Tibial nerve (tissue), 4 donors: ENCODE measurements around the gene PDE6G. TPM values are rescaled to one million over a fixed set of nuclear protein-coding genes. Genes with fewer than 3 reads are reported as not detected.

Experiments used
- DNase-seq, 2 donors: peaks; one replicate each; pipeline ENCODE4 v3.0.0-alpha.2; 2019; ENCODE audit warnings: low spot score in 2 of 2
- H3K27ac ChIP-seq, 4 donors: fragments of 200-600 bp; sonication (generic) in 3 of 4; one replicate each; pipeline ENCODE4 v1.5.1; 2017 to 2019; ENCODE audit warnings: mild to moderate bottlenecking in 1 of 4
- H3K27me3 ChIP-seq, 2 donors: fragments of 200-600 bp; sonication (generic) in 1 of 2; one replicate each; pipeline versions ENCODE4 v1.5.1 to v1.6.0; 2017 to 2019
- H3K36me3 ChIP-seq, 3 donors: fragments of 200-600 bp; sonication (generic); one replicate each; pipeline ENCODE4 v1.5.1; 2018 to 2019
- H3K4me1 ChIP-seq, 4 donors: fragments of 200-600 bp; sonication (generic) in 3 of 4; one replicate each; pipeline ENCODE4 v1.5.1; 2017 to 2019
- H3K4me3 ChIP-seq, 4 donors: fragments of 200-600 bp; sonication (generic) in 3 of 4; one replicate each; pipeline ENCODE4 v1.5.1; 2017 to 2019; ENCODE audit warnings: mild to moderate bottlenecking in 1 of 4, moderate library complexity in 1 of 4
- H3K9me3 ChIP-seq, 4 donors: fragments of 200-600 bp; sonication (generic) in 3 of 4; one replicate each; pipeline ENCODE4 v1.5.1; 2017 to 2019
- EP300 ChIP-seq, 2 donors: sonication (generic); formaldehyde crosslinking; IDR thresholded peaks; one replicate each; pipeline ENCODE4 v1.6.1; 2017; ENCODE audit warnings: antibody characterized with exemption in 2 of 2, mild to moderate bottlenecking in 1 of 2
- POLR2A ChIP-seq, 2 donors: fragments of 450-650 bp; IDR thresholded peaks; one replicate each; pipeline ENCODE4 v1.6.1; 2017; ENCODE audit warnings: antibody characterized with exemption in 2 of 2, mild to moderate bottlenecking in 2 of 2, moderate library complexity in 2 of 2
- WGBS, 2 donors: methylation state at CpG; one replicate each; pipeline ENCODE4 v1.1.5; 2018; 5-methylcytosine and 5-hydroxymethylcytosine counted together
- total RNA-seq, 4 donors: library from RNA; depleted of rRNA; stranded (reverse); fragments of >200 nt; gene quantifications; one replicate each; pipeline ENCODE4 v1.1.0, GENCODE V29; 2016
- TF ChIP-seq, protein P1 (sequence below), 5 experiments: fragments of 200-600 bp in 3 of 5; fragments of 450-650 bp in 2 of 5; sonication (generic) in 3 of 5; IDR thresholded peaks; one replicate each; pipeline ENCODE4 v1.5.1; 2016 to 2019; ENCODE audit warnings: antibody characterized with exemption in 5 of 5, mild to moderate bottlenecking in 3 of 5, moderate library complexity in 2 of 5

Gene PDE6G
- total RNA-seq, 4 donors from 2014 or later: not detected

DNA sequence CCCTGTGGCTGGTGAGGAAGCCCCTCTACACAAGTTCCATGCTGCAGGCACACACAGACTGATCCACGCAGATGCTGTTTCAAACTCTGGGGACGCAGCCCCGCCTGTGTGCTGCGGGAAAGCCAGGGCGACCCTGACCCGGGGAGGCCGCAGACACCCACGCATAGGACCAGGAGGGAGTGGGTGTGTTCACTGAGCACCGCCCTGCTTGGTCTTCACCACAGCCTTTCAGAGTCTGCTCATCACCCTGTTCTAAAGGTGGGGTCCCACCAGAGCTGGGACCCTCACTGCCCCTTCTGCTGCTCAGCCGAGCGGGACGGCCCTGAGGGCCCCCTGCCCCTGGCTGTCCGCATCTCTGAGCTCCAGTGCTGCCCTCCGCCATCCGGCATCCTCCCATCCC, 11.8 kb downstream of the PDE6G start:
- H3K4me3 ChIP-seq: no peak overlapping the region
- H3K27ac ChIP-seq: no peak overlapping the region
- 73 to 79% methylated on average over 13 to 15 of the region's 15 CpGs for WGBS, 2 donors
- H3K9me3 ChIP-seq: peaks cover 0 to 8% (median 0%) of the 10 kb centered on the region in 4 donors
- no peaks in the 10 kb centered on the region for H3K4me1 ChIP-seq
- no peak for DNase-seq
- peaks cover 0 to 17% (median 0%) of the 10 kb centered on the region in 3 donors for H3K36me3 ChIP-seq
- TF ChIP-seq, protein P1, sequence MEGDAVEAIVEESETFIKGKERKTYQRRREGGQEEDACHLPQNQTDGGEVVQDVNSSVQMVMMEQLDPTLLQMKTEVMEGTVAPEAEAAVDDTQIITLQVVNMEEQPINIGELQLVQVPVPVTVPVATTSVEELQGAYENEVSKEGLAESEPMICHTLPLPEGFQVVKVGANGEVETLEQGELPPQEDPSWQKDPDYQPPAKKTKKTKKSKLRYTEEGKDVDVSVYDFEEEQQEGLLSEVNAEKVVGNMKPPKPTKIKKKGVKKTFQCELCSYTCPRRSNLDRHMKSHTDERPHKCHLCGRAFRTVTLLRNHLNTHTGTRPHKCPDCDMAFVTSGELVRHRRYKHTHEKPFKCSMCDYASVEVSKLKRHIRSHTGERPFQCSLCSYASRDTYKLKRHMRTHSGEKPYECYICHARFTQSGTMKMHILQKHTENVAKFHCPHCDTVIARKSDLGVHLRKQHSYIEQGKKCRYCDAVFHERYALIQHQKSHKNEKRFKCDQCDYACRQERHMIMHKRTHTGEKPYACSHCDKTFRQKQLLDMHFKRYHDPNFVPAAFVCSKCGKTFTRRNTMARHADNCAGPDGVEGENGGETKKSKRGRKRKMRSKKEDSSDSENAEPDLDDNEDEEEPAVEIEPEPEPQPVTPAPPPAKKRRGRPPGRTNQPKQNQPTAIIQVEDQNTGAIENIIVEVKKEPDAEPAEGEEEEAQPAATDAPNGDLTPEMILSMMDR (IDR thresholded peaks at IDR 0.05): no peak
- TF ChIP-seq POLR2A (IDR thresholded peaks at IDR 0.05) (no peak), EP300 (IDR thresholded peaks at IDR 0.05) (no peak)
- peaks cover 0 to 26% of the 10 kb centered on the region in 2 donors for H3K27me3 ChIP-seq

- no peak for DNase-seq
- Histone ChIP-seq H3K36me3 (peaks cover 0 to 17% (median 0%) of the 10 kb centered on the region in 3 donors), H3K4me3 (no peak overlapping the region), H3K4me1 (peaks cover 0 to 7% (median 3%) of the 10 kb centered on the region in 4 donors), H3K27ac (no peak overlapping the region), H3K9me3 (no peaks in the 10 kb centered on the region), H3K27me3 (peaks cover 0 to 3% of the 10 kb centered on the region in 2 donors)
- TF ChIP-seq EP300 (IDR thresholded peaks at IDR 0.05) (no peak), POLR2A (IDR thresholded peaks at IDR 0.05) (no peak)
- TF ChIP-seq, protein P1 (IDR thresholded peaks at IDR 0.05): no peak
- WGBS, 2 donors: 86 to 91% methylated on average over 16 to 17 of the region's 17 CpGs
Measured at GRCh38 chr17:81641825-81642489, 14.4 kb downstream of the PDE6G start.

DNA sequence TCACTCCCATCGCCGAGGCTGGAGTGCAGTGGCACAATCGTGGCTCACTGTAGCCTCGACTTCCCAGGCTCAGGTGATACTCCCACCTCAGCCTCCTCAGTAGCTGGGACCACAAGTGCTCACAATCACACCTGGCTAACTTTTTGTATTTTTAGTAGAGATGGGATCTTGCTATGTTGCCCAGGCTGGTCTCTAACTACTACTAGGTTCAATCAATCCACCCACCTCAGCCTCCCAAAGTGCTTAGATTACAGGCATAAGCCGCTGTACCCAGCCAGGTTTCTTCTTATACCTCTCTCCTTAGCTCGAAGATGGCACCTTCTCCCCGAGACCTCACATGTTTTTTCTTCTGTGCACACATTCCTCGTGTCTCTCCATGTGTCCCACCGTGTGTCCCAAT, 16.3 kb downstream of the PDE6G start:
- WGBS, 2 donors: 89 to 94% methylated on average over 9 of the region's 9 CpGs
- H3K27ac ChIP-seq: no peak overlapping the region

GRCh38 chr17:81638683-81639082, 17.7 kb downstream of the PDE6G start:
- Histone ChIP-seq H3K36me3 (peaks cover 0 to 17% (median 0%) of the 10 kb centered on the region in 3 donors), H3K9me3 (no peaks in the 10 kb centered on the region), H3K27ac (no peak overlapping the region), H3K4me1 (peaks cover 0 to 33% (median 24%) of the 10 kb centered on the region in 4 donors), H3K27me3 (no peaks in the 10 kb centered on the region), H3K4me3 (no peak overlapping the region)
- no peak for DNase-seq
- 81 to 85% methylated on average over 4 of the region's 4 CpGs for WGBS, 2 donors
- TF ChIP-seq POLR2A (IDR thresholded peaks at IDR 0.05) (no peak), EP300 (IDR thresholded peaks at IDR 0.05) (no peak)
- TF ChIP-seq, protein P1 (IDR thresholded peaks at IDR 0.05): no peak

More for the DNA sequence above, 16.3 kb downstream of the PDE6G start:
- Histone ChIP-seq H3K9me3 (no peaks in the 10 kb centered on the region), H3K36me3 (peaks cover 0 to 17% (median 0%) of the 10 kb centered on the region in 3 donors), H3K4me3 (no peak overlapping the region), H3K4me1 (peaks cover 0 to 20% (median 14%) of the 10 kb centered on the region in 4 donors), H3K27me3 (no peaks in the 10 kb centered on the region)
- DNase-seq: no peak
- TF ChIP-seq EP300 (IDR thresholded peaks at IDR 0.05): no peak
- TF ChIP-seq, protein P1 (IDR thresholded peaks at IDR 0.05): no peak
- no peak for TF ChIP-seq POLR2A (IDR thresholded peaks at IDR 0.05)

- Histone ChIP-seq H3K27me3 (no peaks in the 10 kb centered on the region), H3K36me3 (peaks cover 0 to 13% (median 0%) of the 10 kb centered on the region in 3 donors), H3K4me1 (peaks cover 0 to 44% (median 24%) of the 10 kb centered on the region in 4 donors), H3K27ac (peak within 1 kb of the TSS; percentile 10 to 92 (median 88)), H3K4me3 (peak within 1 kb of the TSS; percentile 56 to 99 (median 86)), H3K9me3 (no peaks in the 10 kb centered on the region)
- peak; percentile 65 to 73 for DNase-seq
- TF ChIP-seq EP300 (IDR thresholded peaks at IDR 0.05) (peak; percentile 61 to 88), POLR2A (IDR thresholded peaks at IDR 0.05) (peak; percentile 47 to 75)
- TF ChIP-seq, protein P1 (IDR thresholded peaks at IDR 0.05): peak in 1 of 5 experiments; percentile 46
- 1% methylated on average over 45 to 69 of the region's 77 CpGs for WGBS, 2 donors
Measured at GRCh38 chr17:81636505-81637288, 19.6 kb downstream of the PDE6G start, which contains the start of the genes NPLOC4 and TSPAN10. Gene NPLOC4 (minus strand): TSS chr17:81637112. CDS start chr17:81636930, 182 bp downstream. Gene TSPAN10 (plus strand): TSS chr17:81637196. CDS start chr17:81642413, 5,217 bp downstream.
